OCI-LY7 (cell line): ENCODE measurements around the gene SYTL3. TPM values are rescaled to one million over a fixed set of nuclear protein-coding genes. Genes with fewer than 3 reads are reported as not detected.

Experiments
- BruUV-seq: library from RNA; stranded (reverse); fragments of 400-500 nt; replicated peaks from 2 replicates; lab custom pipeline; 2021; lab: Mats Ljungman, UMichigan
- CTCF ChIA-PET: fragments of 300-600 bp; sonication (Branson Sonifier 250); formaldehyde crosslinking; loops from one replicate; lab custom pipeline; 2022; ENCODE audit warnings: antibody characterized with exemption; ENCODE audit not compliant: unreplicated experiment; lab: Charles Lee
- POLR2A ChIA-PET: fragments of 300-600 bp; sonication (Branson Sonifier 250); formaldehyde crosslinking; loops from one replicate; lab custom pipeline; 2022; ENCODE audit warnings: antibody characterized with exemption; lab: Charles Lee
- DNase-seq: peaks from one replicate; pipeline ENCODE4 v3.0.0-alpha.2; 2015; ENCODE audit warnings: low spot score
- H2AFZ ChIP-seq: fragments of 200-600 bp; sonication (generic), shearing (Covaris generic); 2 replicates; pipeline ENCODE4 v1.6.1; 2014; ENCODE audit warnings: mild to moderate bottlenecking, antibody characterized with exemption, low read length, moderate library complexity
- H3K27ac ChIP-seq: fragments of 200-600 bp; sonication (generic); 2 replicates; pipeline ENCODE4 v1.5.1; 2014; ENCODE audit warnings: mixed run types, low read depth, mild to moderate bottlenecking, moderate library complexity, low read length, inconsistent platforms; ENCODE audit not compliant: poor library complexity, severe bottlenecking
- H3K36me3 ChIP-seq: fragments of 200-600 bp; sonication (generic); 2 replicates; pipeline ENCODE4 v1.6.1; 2014; ENCODE audit warnings: mild to moderate bottlenecking, antibody characterized with exemption, low read length, moderate library complexity, mixed read lengths; ENCODE audit not compliant: insufficient read depth
- H3K4me1 ChIP-seq: fragments of 200-600 bp; sonication (generic); 2 replicates; pipeline ENCODE4 v1.5.1; 2014; ENCODE audit warnings: mild to moderate bottlenecking, low read length; ENCODE audit not compliant: insufficient read depth, poor library complexity, severe bottlenecking
- H3K4me2 ChIP-seq: fragments of 200-600 bp; sonication (generic); 2 replicates; pipeline ENCODE4 v1.6.1; 2014; ENCODE audit warnings: mild to moderate bottlenecking, low read length
- H3K4me3 ChIP-seq: fragments of 200-600 bp; sonication (generic); 2 replicates; pipeline ENCODE4 v1.5.1; 2014; ENCODE audit warnings: mild to moderate bottlenecking, low read depth, low read length; ENCODE audit not compliant: poor library complexity, severe bottlenecking
- H3K79me2 ChIP-seq: fragments of 200-600 bp; sonication (generic); 2 replicates; pipeline ENCODE4 v1.6.1; 2016; ENCODE audit warnings: low read depth, mild to moderate bottlenecking, low read length, moderate library complexity, mixed read lengths; ENCODE audit not compliant: insufficient read depth
- H3K9me2 ChIP-seq: fragments of 200-600 bp; sonication (generic); 2 replicates; pipeline ENCODE4 v1.6.1; 2016; ENCODE audit warnings: mild to moderate bottlenecking, low read length, mixed read lengths; ENCODE audit not compliant: insufficient read depth
- H3K9me3 ChIP-seq: fragments of 200-600 bp; sonication (generic); 2 replicates; pipeline ENCODE4 v1.6.1; 2014; ENCODE audit warnings: mild to moderate bottlenecking, mixed run types, low read length, mixed read lengths
- H4K20me1 ChIP-seq: fragments of 200-600 bp; sonication (generic); 2 replicates; pipeline ENCODE4 v1.6.1; 2014; ENCODE audit warnings: mild to moderate bottlenecking, antibody characterized with exemption, low read length, moderate library complexity, mixed read lengths; ENCODE audit not compliant: insufficient read depth
- CTCF ChIP-seq: fragments of 200-600 bp; sonication (generic); conservative IDR thresholded peaks from 2 replicates; pipeline ENCODE4 v1.5.1; 2014; ENCODE audit warnings: mild to moderate bottlenecking, antibody characterized with exemption, low read length, moderate library complexity, mixed read lengths
- EZH2phosphoT487 ChIP-seq: fragments of 200-600 bp; sonication (generic); IDR thresholded peaks from 2 replicates; pipeline ENCODE4 v1.6.1; 2018; ENCODE audit warnings: low read depth, borderline replicate concordance, mild to moderate bottlenecking, mixed run types, antibody characterized with exemption, low read length, moderate library complexity, mixed read lengths
- intact Hi-C: fragments of 100-400 bp; cut with micrococcal nuclease; formaldehyde crosslinking; loops from one replicate; pipeline ENCODE4 v1.10.0; 2022; ENCODE audit not compliant: unreplicated experiment
- total RNA-seq, 2 experiments: library from RNA; depleted of rRNA in 1 of 2; stranded (reverse); fragments of >200 nt in 1 of 2; shearing (Covaris generic) in 1 of 2; gene quantifications; 2 replicates each; pipeline ENCODE4 v1.2.3, GENCODE V29; 2014 to 2022

The SYTL3 gene
- total RNA-seq, 2 experiments from 2014 or later: 0.32 to 0.89 TPM

GRCh38 chr6:158777510-158777909 lies 127.7 kb downstream of the SYTL3 start:
- H3K4me1 ChIP-seq: no peaks in the 10 kb centered on the region
- H4K20me1 ChIP-seq: peaks cover 15% of the 10 kb centered on the region; the same call in 1 of the 2 replicates
- no peak for TF ChIP-seq EZH2phosphoT487
- TF ChIP-seq CTCF: no peak
- H3K9me2 ChIP-seq: no peaks in the 10 kb centered on the region
- peaks cover 100% of the 10 kb centered on the region for H3K36me3 ChIP-seq
- no TSS peak for BruUV-seq
- no peak overlapping the region for H3K4me2 ChIP-seq
- H3K79me2 ChIP-seq: peaks cover 46% of the 10 kb centered on the region; the same call in 1 of the 2 replicates
- H3K4me3 ChIP-seq: no peak overlapping the region
- CTCF ChIA-PET: no interaction called here
- POLR2A ChIA-PET: no interaction called here
- H3K27ac ChIP-seq: no peak overlapping the region
- DNase-seq: no peak
- H3K9me3 ChIP-seq: no peaks in the 10 kb centered on the region
- intact Hi-C loops: no loop called here
- H2AFZ ChIP-seq: no peak overlapping the region

DNA sequence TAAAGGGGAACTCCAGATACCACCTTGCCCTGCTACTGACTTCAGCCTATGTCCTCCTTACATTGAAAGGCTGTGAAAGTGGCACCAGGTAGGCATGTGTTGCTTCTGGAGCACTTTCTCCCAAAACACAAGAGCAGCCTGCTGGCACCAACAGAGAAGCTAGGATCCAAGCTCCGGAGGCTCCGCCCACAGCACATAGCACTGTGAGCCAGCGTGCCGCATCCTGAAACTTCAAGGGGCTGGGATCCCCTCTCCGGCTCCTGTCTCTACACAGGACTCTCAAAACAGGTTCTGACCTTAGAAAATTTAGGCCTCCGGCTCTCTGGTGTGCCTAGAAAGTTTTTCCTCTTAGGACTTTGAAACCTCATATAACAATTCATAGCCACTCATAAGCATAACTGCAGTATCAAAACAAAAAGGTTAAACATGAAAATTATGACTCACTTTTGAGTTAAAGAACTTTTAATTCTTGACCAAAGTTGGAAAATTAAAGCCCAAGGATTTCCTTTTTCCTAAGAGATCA lies 128.2 kb downstream of the SYTL3 start:
- Histone ChIP-seq H3K36me3 (peaks cover 100% of the 10 kb centered on the region), H3K79me2 (peaks cover 46% of the 10 kb centered on the region; the same call in 1 of the 2 replicates), H3K9me3 (no peaks in the 10 kb centered on the region), H3K27ac (no peak overlapping the region), H3K4me3 (no peak overlapping the region), H3K9me2 (no peaks in the 10 kb centered on the region), H2AFZ (no peak overlapping the region), H4K20me1 (peaks cover 15% of the 10 kb centered on the region; the same call in 1 of the 2 replicates), H3K4me2 (no peak overlapping the region), H3K4me1 (no peaks in the 10 kb centered on the region)
- DNase-seq: no peak
- TF ChIP-seq EZH2phosphoT487: no peak
- no peak for TF ChIP-seq CTCF
- CTCF ChIA-PET: no interaction called here
- intact Hi-C loops: no loop called here
- POLR2A ChIA-PET: no interaction called here
- BruUV-seq: no TSS peak

- intact Hi-C loops: no loop called here
- TSS peak; percentile 10 for BruUV-seq
- CTCF ChIA-PET: no interaction called here
These were observed 130.5 kb downstream of the SYTL3 start for GRCh38 chr6:158780246-158780884.

More at GRCh38 chr6:158780246-158780884, 130.5 kb downstream of the SYTL3 start:
- no peak for DNase-seq
- Histone ChIP-seq H3K9me3 (no peaks in the 10 kb centered on the region), H3K36me3 (peaks cover 100% of the 10 kb centered on the region), H2AFZ (no peak overlapping the region), H3K4me1 (no peaks in the 10 kb centered on the region), H4K20me1 (peaks cover 15% of the 10 kb centered on the region), H3K4me2 (no peak overlapping the region), H3K4me3 (no peak overlapping the region), H3K9me2 (no peaks in the 10 kb centered on the region), H3K79me2 (peaks cover 49% of the 10 kb centered on the region; the same call in 1 of the 2 replicates), H3K27ac (no peak overlapping the region)
- no peak for TF ChIP-seq EZH2phosphoT487
- no peak for TF ChIP-seq CTCF
- POLR2A ChIA-PET: interaction anchor here (0.6 to 1.7 kb wide), 5 partner anchors 11 to 63 kb away, joined by 3 to 4 read pairs (median 3); no protein-coding TSS in a partner anchor
